ENCODE measurements around the gene IMMP2L. TPM values are rescaled to one million over a fixed set of nuclear protein-coding genes. Genes with fewer than 3 reads are reported as not detected.

IMMP2L gene
- total RNA-seq, 4 donors from 2014 or later = 2.6 to 69.1 (median 34.7) TPM

- Histone ChIP-seq H3K9me3 (no peaks in the 10 kb centered on the region), H3K36me3 (no peaks in the 10 kb centered on the region), H3K4me1 (no peaks in the 10 kb centered on the region), H3K4me3 (no peak overlapping the region), H3K27ac (no peak overlapping the region), H3K27me3 (no peaks in the 10 kb centered on the region)
- no peak for TF ChIP-seq CTCF (IDR thresholded peaks at IDR 0.05)
- no peak for TF ChIP-seq POLR2A (IDR thresholded peaks at IDR 0.05)
- intact Hi-C loops (cut with DNase I; ENCODE audit: low total_unique reads) = no loop called here
- no peak for DNase-seq
These were observed 124.6 kb downstream of the IMMP2L start for GRCh38 chr7:111437736-111438135.

GRCh38 chr7:111436608-111437007, 125.7 kb downstream of the IMMP2L start:
- Histone ChIP-seq H3K4me1 (no peaks in the 10 kb centered on the region), H3K36me3 (no peaks in the 10 kb centered on the region), H3K9me3 (no peaks in the 10 kb centered on the region), H3K4me3 (no peak overlapping the region), H3K27me3 (no peaks in the 10 kb centered on the region), H3K27ac (no peak overlapping the region)
- no peak for DNase-seq
- no peak for TF ChIP-seq CTCF (IDR thresholded peaks at IDR 0.05)
- TF ChIP-seq POLR2A (IDR thresholded peaks at IDR 0.05) = no peak
- intact Hi-C loops (cut with DNase I; ENCODE audit: low total_unique reads) = no loop called here

- H3K4me1 ChIP-seq = no peaks in the 10 kb centered on the region
- H3K27me3 ChIP-seq = no peaks in the 10 kb centered on the region
- no peak overlapping the region for H3K4me3 ChIP-seq
- intact Hi-C loops (cut with DNase I; ENCODE audit: low total_unique reads) = no loop called here
- H3K36me3 ChIP-seq = no peaks in the 10 kb centered on the region
- no peak overlapping the region for H3K27ac ChIP-seq
- H3K9me3 ChIP-seq = no peaks in the 10 kb centered on the region
- TF ChIP-seq POLR2A (IDR thresholded peaks at IDR 0.05) (no peak), CTCF (IDR thresholded peaks at IDR 0.05) (no peak)
- no peak for DNase-seq
These were observed 128.9 kb downstream of the IMMP2L start for GRCh38 chr7:111433426-111433825.

- TF ChIP-seq CTCF (IDR thresholded peaks at IDR 0.05) (no peak), POLR2A (IDR thresholded peaks at IDR 0.05) (no peak)
- intact Hi-C loops (cut with DNase I; ENCODE audit: low total_unique reads) = no loop called here
- no peaks in the 10 kb centered on the region for H3K9me3 ChIP-seq
- H3K4me3 ChIP-seq = no peak overlapping the region
- H3K27me3 ChIP-seq = no peaks in the 10 kb centered on the region
- no peaks in the 10 kb centered on the region for H3K4me1 ChIP-seq
- DNase-seq = no peak
- no peak overlapping the region for H3K27ac ChIP-seq
- no peaks in the 10 kb centered on the region for H3K36me3 ChIP-seq
These were observed 132.5 kb downstream of the IMMP2L start for GRCh38 chr7:111429781-111430180.

- Histone ChIP-seq H3K36me3 (no peaks in the 10 kb centered on the region), H3K4me3 (no peak overlapping the region), H3K27me3 (no peaks in the 10 kb centered on the region), H3K4me1 (no peaks in the 10 kb centered on the region), H3K9me3 (no peaks in the 10 kb centered on the region), H3K27ac (no peak overlapping the region)
- intact Hi-C loops (cut with DNase I; ENCODE audit: low total_unique reads) = no loop called here
- DNase-seq = no peak
- TF ChIP-seq POLR2A (IDR thresholded peaks at IDR 0.05) = no peak
- no peak for TF ChIP-seq CTCF (IDR thresholded peaks at IDR 0.05)
These were observed 137.5 kb downstream of the IMMP2L start for GRCh38 chr7:111424768-111425167.

Data from uterus (tissue), 4 donors.